Stimulated activated CD8-positive, alpha-beta memory T cell treated with anti-CD3 and anti-CD28 coated beads, Interleukin-2, amount 100 ng/mL, for 1 hour (primary cell): ENCODE results near the gene WTAP.
A peak's percentile ranks its signal among the peaks of the same experiment; 100 is the strongest.
"Not testable (repeated sequence)": the region's sequence is repeated elsewhere in the genome, so short reads cannot be mapped to it uniquely, and the experiment has no call there.

Source experiments
- DNase-seq, 2 donors: peaks; one replicate each; pipeline ENCODE4 v3.0.0-alpha.2; 2020; ENCODE audit warnings: low read depth in 2 of 2

WTAP gene

DNA sequence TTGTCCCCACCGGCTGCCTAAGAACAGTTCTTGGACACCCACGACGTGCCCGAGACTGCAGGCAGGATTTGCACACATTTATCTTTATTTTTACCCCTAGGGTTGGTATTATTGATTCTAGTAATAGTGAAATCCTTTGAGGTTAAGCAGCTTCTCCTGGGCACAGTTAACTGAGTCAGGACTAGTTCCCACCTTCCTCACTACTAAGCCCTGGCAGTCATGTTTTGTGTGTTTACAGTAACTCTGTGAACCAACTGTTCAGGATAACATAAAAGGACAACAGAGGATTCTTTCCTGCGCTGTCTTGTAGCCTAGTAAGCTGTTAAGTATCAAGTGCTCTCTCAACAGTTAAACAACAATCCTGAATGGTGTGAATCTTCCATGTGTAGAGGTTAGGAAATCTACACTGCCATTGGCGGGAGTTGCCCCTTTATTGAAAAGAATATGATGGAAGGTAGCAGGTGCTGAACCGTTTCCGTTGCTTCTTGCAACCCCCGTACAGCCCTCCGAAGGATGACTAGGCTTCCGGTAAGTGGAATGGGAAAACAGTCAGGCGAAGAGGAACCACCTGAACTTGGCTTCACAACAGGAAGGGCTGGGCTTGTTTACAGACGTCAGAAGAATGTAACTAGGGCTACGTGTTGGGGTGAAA, 33.3 kb upstream of the WTAP start:
- DNase-seq, result no peak

GRCh38 chr6:159695984-159696383, 31.3 kb upstream of the WTAP start:
- no peak for DNase-seq

- DNase-seq, result no peak
Measured at GRCh38 chr6:159700970-159701369, 26.3 kb upstream of the WTAP start.

DNA sequence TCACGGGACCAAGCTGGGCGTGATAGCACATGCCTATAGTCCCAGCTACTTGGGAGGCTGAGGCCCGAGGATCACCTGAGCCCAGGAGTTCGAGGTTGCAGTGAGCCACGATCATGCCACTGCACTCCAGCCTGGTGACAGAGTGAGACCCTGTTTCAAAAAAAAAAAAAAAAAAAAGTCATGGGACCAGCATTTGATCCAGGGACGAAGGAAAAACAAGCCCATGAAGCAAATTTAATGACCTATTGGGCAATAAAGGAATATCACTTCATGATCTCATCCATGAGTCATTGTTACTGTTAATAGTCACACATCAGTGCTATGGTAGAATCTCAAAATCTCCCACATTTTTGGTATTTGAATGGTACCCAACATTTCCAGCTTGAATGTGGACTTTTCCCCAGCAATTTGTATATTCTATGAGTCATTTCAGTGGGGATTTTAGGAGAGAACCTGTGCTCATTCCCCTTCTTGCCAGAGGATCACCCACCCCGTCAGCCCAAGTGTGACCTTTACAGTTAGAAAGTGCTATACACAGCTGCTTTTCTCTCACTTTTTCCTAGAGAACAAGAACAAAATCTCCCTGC, 25.8 kb upstream of the WTAP start:
- no peak for DNase-seq

DNA sequence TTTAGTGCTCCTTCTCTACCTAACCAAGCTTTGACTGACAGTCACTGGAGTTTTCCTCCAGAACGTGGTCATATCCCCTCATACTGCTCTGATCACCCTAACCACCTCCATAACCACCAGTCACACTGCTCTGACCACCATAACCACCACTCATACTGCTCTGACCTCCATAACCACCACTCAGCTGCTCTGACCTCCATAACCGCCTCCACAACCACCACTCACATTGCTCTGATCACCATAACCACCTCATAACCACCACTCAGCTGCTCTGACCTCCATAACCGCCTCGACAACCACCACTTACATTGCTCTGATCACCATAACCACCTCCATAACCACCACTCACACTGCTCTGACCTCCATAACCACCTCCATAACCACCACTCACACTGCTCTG, 16.7 kb upstream of the WTAP start:
- not testable (repeated sequence) for DNase-seq

GRCh38 chr6:159712389-159712788, 14.9 kb upstream of the WTAP start:
- DNase-seq, result not testable (repeated sequence)

GRCh38 chr6:159713984-159714383, 13.3 kb upstream of the WTAP start:
- DNase-seq, result no peak

DNA sequence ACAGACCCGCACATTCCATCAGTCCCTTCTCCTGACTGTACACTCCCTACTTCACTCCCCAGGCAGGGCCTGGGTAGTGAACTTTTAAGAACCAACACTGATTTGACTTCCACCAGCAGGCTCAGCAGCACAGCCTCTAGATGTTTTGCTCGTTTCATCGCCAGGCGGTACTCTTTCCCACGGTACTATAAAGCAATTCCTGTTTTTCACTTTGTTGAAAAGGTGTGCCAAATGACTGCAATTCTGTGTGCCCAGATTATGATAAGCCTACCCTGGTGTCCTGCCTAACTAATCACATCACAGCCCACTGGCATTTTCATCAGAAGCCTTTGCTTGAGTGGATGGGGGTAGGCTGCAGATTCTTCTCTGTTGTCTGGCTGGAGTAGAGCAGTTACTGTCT, 12.9 kb upstream of the WTAP start:
- no peak for DNase-seq

DNA sequence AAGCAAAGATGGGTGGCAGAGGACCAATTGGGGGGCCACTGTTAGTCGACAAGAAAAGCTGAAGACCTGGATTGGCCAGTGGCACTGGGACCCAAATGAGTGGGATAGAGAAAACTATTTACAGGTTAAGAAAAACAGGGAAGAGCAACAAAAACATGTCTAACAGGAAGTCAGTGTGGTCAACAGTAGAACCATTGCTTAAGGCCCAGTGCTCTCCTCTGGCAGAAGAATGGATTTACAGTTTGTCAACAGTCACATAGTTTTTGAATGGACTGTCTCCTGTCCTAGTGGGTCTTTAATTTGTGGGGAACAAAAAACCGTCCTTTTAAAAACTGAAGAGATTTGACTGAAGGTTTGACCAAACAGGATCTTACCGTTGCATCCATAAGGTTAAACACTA, 12.1 kb upstream of the WTAP start:
- no peak for DNase-seq

- no peak for DNase-seq
Measured at GRCh38 chr6:159715605-159716004, 11.7 kb upstream of the WTAP start.

DNA sequence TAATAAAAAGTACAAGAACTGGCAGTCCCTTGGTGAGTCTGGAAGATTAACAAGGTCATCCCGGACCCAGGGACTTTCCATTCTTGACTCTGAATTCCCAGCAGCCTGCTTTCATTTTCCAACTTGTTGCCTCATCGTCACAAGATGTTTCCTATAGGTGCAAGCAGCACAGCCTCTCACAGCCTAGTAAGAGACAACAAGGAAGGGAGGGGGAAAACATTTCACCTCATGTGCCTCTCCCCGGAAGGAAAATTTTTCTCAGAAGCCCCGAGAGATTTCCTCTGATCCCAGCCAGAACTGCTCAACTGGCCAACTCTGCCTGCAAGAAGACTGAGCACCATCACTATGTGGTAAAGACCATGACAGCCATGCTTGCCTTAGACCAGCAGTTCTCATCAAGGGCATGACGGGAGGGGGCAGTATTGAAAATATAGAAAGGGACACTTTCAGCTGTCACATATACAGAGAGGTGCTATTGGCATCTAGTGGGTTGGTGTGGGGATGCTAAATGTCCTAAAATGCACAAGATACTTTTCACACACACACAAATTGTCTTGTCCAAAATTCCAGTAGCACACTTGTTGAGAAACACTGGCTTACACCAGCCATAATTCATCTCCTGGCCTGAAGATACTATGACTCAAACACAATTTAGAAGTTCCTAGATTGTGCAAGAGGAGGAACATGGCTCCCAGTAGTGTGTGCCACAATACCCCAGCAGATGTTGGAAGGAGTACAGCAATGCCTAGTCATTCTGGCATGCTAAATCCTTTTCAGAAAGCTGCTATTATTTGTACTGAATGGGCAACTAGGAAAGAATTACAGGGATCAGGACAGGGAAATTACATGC, 10.8 kb upstream of the WTAP start:
- DNase-seq, result no peak

DNA sequence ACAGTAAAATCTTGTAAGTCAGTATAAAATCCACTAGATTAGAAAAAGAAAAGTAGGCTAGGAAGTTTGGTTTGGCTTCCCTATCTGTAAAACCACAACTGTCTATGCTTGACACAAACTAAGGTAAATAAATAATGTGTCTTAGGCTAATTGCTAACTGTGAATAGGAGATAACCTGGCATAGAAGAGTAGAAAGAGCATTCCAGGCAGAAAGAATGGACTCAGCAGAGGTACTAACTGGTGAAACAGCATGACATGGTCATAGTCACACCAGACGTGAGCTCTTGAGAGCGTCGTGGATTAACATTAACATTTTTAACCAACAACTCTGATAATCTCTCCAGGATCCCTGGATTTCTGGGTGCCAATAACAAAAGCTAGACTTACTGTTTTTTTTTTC, 8.7 kb upstream of the WTAP start:
- DNase-seq, result no peak

GRCh38 chr6:159719287-159719686, 8.0 kb upstream of the WTAP start:
- DNase-seq, result no peak

DNA sequence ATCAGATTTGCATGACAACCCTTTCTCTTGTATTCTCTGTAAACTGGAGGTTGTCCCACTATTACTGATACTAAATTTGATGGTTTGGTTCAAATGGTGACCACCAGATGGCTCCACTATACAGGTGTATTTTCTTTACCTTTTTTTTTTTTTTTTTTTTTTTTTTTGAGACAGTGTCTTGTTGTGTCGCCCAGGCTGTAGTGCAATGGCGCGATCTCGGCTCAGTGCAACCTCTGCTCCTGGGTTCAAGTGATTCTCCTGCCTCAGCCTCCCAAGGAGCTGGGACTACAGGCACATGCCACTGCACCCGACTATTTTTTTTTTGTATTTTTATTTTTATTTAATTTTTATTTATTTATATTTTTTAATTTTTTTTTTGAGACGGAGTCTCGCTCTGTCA, 6.6 kb upstream of the WTAP start:
- peak in 1 of 2 donors; percentile 5 for DNase-seq

DNA sequence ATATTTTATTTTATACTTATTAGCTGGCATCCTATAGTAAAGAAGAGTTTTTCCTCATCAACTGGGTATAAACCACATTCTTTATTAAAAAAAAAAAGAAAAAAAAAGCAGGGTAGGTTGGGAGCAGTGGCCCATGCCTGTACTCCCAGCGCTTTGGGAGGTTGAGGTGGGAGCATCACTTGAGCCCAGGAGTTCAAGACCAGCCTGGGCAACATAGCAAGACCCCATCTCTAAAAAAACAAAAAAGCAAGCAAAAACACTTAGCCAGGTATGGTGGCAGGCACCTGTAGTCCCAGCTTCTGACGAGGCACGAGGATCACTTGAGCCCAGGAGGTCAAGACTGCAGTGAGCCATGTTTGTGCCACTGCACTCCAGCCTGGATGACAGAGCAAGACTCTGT, 5.3 kb upstream of the WTAP start:
- not testable (repeated sequence) for DNase-seq

DNA sequence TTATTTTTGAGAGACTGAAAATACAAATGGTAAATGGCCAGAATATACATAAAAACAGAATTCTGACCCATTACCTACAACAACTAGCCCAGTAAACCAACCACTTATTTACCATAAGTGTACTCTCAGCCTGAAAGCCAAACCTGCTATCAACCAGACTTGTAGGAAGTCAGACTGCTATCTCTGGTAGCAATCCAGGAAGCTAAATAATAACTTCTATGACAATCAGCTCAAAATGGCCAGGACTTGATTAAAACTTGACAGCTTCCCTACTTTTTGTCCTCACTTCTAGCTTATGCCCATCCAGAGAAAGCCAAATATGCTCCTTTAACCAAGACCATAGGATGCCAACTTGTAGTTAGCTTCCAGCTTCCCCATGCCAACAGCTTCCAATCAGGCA, 4.7 kb upstream of the WTAP start:
- DNase-seq, result no peak

GRCh38 chr6:159723259-159723658, 4.0 kb upstream of the WTAP start:
- DNase-seq, result no peak

DNA sequence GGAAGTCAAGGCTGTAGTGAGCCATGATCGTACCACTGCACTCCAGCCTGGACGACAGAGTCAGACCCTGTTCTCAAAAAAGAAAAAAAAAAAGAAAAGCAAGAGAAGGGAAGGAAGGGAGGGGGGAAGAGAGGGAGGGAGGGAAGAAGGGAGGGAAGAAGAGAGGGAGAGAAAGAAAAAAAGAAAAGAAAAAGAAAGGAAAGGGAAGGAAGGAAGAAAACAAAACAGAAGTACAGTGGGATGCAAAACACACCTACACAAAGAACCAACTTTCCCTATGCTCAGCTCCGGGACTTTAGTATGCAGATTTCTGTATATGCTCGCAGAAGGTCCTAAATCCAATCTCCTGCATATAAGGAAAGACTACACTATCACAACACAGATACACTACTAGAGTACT, 2.5 kb upstream of the WTAP start:
- DNase-seq, result no peak

DNA sequence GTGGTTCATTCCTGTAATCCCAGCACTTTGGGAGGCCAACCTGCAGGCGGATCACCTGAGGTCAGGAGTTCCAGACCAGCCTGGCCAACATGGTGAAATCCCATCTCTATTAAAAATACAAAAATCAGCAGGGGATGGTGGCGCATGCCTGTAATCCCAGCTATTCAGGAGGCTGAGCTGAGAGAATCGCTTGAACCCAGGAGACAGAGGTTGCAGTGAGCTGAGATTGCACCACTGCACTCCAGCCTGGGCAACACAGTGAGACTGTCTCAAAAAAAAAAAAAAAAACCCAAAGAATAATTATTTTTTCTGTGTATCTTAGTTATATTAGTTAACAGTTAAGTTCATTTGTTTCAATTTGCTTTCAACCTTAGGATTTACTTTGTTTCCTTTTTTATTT, 2.1 kb upstream of the WTAP start:
- DNase-seq, result not testable (repeated sequence)

DNA sequence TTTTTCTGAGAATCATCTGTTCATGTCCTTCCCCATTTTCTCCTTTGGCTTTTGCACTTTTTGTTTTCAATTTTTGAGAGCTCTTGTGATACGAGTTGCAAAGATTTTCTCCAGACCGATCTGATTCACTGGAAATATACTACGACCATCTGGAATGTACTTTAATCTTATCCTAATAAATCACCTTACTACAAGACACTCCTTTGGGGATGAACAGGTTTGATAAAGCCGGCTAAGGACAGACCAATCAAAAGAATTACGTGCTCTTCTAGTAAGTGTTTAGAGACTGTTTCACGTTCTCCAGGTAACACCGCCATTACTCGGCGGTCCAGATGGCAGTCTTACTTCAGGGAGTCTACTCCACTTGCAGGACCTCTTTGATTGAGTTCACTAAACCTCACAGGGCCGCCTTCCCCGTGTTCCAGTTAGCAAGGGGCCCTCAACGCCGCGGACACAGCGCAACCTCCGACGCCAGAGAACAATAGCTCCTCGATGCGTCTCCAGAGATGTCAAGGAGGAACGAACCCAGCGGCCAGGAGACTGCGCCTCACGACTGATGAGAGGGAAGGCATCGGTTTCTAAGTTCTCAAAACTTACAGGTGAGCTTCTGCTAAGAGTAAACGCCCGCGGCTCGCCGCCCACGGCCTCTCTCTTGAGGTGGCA, 920 bp upstream of the WTAP start:
- DNase-seq, result no peak

GRCh38 chr6:159727717-159728445, 575 bp downstream of the WTAP start:
- no peak for DNase-seq

- no peak for DNase-seq
Measured at GRCh38 chr6:159728531-159728964, 1.2 kb downstream of the WTAP start.
